Ishikawa (cell line): Measurements from ENCODE around the gene AVP.

Experiments
- REST ChIP-seq: IDR thresholded peaks from 2 replicates; pipeline ENCODE4 v1.6.1; 2012; ENCODE audit warnings: low read depth, mild to moderate bottlenecking
- TAF1 ChIP-seq: IDR thresholded peaks from 2 replicates; pipeline ENCODE4 v1.6.1; 2012; ENCODE audit warnings: low read depth, mild to moderate bottlenecking
- TCF12 ChIP-seq: IDR thresholded peaks from 2 replicates; pipeline ENCODE4 v1.6.1; 2012; ENCODE audit warnings: low read depth
- TF ChIP-seq, protein P1 (sequence below): IDR thresholded peaks from 2 replicates; pipeline ENCODE4 v1.6.1; 2012

DNA sequence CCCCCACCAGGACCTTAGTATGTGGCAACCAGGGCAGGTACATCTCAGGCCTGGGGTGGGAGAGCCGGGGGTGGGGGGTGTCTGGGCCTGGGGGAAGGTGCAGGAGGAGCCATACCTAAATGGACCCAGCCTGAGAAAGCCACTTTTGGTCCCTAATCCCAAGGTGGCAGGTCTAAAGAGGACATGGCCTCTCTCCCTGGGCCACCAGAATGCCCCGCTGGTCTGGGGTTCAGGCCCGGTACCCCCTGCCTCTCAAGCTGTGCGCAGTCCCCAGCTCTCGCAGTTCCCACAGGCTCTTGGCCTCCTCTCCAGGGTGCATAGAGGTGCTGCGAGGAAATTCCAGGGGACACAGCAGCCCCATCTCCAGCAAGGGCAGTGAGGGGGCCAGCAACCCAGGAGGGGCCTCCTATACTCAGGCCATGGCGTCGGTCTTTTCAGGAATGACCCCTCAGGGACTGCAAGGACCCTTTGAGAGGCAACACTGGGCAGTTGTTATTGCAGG lies 1.1 kb upstream of the AVP start:
- TF ChIP-seq TAF1, result no peak
- TF ChIP-seq, protein P1, sequence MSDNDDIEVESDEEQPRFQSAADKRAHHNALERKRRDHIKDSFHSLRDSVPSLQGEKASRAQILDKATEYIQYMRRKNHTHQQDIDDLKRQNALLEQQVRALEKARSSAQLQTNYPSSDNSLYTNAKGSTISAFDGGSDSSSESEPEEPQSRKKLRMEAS, result no peak
- no peak for TF ChIP-seq REST
- TF ChIP-seq TCF12, result no peak
